NB4 (cell line): ENCODE data around the gene CDK11B.
A peak's percentile ranks its signal among the peaks of the same experiment; 100 is the strongest.

Experiments used
- POLR2A ChIP-seq: IDR thresholded peaks from 2 replicates; pipeline ENCODE4 v1.6.1; 2011; ENCODE audit warnings: mild to moderate bottlenecking; ENCODE audit not compliant: insufficient read length; ENCODE audit errors: extremely low read depth
- TF ChIP-seq, protein P1 (sequence below): IDR thresholded peaks from one replicate; pipeline ENCODE4 v1.5.1; 2012; ENCODE audit warnings: low read depth, low read length
- TF ChIP-seq, protein P2 (sequence below): IDR thresholded peaks from 2 replicates; pipeline ENCODE4 v1.6.1; 2011; ENCODE audit warnings: low read depth, low read length

DNA sequence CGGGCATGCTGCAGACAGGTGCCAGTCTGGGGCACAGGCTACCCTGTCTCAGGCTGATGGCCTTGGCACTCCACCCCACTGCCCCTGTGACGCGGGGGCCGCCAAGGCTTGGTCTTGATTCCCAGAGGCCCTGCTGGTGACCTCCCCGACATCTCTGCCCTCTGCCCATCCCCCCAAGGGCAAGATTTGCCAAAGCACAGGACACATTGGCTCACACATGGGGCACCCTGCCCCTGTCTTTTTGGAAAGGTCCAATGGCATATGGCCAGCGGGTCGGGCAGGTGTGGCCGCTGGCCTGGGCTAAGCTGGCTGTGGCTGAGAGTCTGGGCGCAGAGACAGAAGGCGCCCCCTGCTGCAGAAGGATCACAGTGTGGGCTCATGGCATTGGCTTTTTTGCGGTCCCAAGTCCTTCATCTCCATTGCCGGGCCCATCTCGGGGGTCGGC lies 38.9 kb downstream of the CDK11B start:
- no peak for TF ChIP-seq POLR2A
- TF ChIP-seq, protein P1, sequence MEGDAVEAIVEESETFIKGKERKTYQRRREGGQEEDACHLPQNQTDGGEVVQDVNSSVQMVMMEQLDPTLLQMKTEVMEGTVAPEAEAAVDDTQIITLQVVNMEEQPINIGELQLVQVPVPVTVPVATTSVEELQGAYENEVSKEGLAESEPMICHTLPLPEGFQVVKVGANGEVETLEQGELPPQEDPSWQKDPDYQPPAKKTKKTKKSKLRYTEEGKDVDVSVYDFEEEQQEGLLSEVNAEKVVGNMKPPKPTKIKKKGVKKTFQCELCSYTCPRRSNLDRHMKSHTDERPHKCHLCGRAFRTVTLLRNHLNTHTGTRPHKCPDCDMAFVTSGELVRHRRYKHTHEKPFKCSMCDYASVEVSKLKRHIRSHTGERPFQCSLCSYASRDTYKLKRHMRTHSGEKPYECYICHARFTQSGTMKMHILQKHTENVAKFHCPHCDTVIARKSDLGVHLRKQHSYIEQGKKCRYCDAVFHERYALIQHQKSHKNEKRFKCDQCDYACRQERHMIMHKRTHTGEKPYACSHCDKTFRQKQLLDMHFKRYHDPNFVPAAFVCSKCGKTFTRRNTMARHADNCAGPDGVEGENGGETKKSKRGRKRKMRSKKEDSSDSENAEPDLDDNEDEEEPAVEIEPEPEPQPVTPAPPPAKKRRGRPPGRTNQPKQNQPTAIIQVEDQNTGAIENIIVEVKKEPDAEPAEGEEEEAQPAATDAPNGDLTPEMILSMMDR: peak; percentile 54
- TF ChIP-seq, protein P2, sequence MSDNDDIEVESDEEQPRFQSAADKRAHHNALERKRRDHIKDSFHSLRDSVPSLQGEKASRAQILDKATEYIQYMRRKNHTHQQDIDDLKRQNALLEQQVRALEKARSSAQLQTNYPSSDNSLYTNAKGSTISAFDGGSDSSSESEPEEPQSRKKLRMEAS: 0 out of 2 replicates have a peak, but pooled peaks have one; percentile 11
